Mucosa of gallbladder (tissue), 1 donor: Measurements from ENCODE around the gene CLEC16A. TPM values are rescaled to one million over a fixed set of nuclear protein-coding genes. Genes with fewer than 3 reads are reported as not detected.

Experiments
- DNase-seq: peaks from one replicate; pipeline ENCODE4 v3.0.0-alpha.2; 2020; ENCODE audit warnings: low spot score
- total RNA-seq: library from RNA; stranded (reverse); gene quantifications from one replicate; pipeline ENCODE4 v1.2.1, GENCODE V29; 2021
- donor health status: DM: no; HTN: no; CAD: no.

CLEC16A gene
- total RNA-seq, 1 donor from 2014 or later = 27.6 TPM

GRCh38 chr16:11201498-11202259, 257.3 kb downstream of the CLEC16A start:
- DNase-seq = peak; percentile 60

DNA sequence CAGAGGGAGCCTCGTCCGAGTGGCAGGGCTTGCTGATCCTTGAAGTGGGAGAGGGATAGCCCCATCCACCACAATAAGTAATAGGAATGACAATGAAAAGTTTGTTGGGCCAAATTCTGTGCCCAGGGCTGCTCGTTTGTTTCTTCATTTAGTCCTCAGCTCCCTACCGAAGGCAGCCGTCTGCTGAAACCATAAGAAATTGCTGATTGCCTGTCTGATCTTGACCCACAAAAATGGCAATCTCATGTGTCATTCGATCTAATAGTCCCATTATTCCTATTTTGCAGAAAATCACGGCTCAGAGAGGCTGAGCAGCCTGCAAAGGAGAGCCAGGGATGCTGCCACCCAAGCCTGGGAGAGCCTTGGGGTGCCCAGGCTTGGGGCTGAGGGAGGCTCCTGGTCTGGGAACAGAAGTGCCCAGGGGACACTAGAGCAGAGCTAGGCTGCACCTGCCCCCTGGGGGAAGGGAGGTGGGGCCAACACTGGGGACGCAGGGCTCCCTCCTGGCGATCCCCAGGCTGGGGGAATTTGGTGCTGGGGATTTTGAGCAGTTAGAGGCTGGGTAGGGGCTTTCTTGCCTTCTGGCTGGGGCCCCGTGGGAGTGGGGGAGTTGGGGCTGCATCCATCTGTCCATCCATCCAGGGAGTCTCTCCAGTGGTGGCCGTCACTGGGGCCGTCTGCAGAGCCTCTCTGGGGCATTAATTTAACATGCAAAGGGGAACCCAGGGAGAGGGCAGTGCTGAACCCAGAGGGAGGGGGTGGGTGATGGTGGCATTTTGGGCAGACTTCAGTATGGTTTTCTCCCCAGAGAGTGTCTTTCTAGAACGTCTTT, 258.1 kb downstream of the CLEC16A start:
- no peak for DNase-seq

GRCh38 chr16:11203111-11203623, 258.8 kb downstream of the CLEC16A start:
- no peak for DNase-seq

GRCh38 chr16:11204513-11205047, 260.2 kb downstream of the CLEC16A start:
- DNase-seq = no peak

- DNase-seq = no peak
Observed at GRCh38 chr16:11205065-11205699, 260.8 kb downstream of the CLEC16A start.

- DNase-seq = no peak
Observed at GRCh38 chr16:11205754-11206581, 261.6 kb downstream of the CLEC16A start.

DNA sequence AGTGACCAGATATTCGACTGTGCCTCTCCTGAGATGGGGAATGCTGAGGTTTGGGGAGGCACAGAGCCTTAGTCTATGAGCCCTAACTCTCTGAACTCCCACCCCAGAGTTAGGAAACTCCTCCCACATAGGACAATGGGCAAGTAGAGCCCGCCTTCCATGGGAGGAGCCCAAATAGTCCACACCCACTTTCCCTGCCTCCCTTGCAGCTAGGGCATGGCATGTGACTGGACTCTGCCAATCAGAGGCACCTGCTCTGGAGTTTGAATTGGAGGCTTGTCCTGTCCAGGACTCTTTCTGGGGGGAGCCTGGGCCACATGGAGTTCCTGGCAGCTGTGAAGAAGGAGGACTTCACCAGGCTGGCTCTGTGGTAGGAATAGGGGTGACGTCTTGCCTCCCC, 263.3 kb downstream of the CLEC16A start:
- no peak for DNase-seq

DNA sequence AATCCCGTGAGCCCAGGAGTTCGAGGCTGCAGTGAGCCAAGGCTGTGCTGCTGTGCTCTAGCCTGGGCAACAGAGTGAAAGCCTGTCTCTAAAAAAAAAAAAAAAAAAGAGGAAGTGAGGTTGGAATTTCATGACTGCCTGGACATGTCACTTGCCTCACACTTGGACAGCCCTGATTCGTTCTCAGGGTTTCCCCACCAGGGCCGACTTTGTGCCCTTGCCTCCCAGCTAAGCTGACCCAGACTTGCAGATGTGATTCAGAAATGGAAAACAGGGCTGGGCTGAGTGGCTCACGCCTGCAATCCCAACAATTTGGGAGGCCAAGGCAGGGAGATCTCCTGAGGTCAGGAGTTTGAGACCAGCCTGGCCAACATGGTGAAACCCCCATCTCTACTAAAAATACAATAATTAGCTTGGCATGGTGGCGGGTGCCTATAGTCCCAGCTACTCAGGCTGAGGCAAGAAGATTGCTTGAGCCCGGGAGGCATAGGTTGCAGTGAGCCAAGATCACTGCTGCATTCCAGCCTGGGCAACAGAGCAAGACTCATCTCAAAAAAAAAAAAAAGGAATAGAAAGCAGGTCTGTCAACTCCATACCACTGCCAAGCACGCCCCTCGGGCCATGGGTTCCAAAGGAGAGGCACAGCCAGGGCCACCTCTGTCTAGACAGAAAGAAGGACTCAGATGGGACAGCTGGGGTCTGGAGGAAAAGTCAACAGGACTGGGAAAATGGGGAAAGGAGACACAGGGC, 264.7 kb downstream of the CLEC16A start:
- DNase-seq = no peak

GRCh38 chr16:11210260-11210659, 265.9 kb downstream of the CLEC16A start:
- DNase-seq = no peak

- no peak for DNase-seq
Observed at GRCh38 chr16:11211061-11211976, 267.0 kb downstream of the CLEC16A start.

- DNase-seq = no peak
Observed at GRCh38 chr16:11211977-11212797, 267.8 kb downstream of the CLEC16A start.

- no peak for DNase-seq
Observed at GRCh38 chr16:11212798-11213196, 268.4 kb downstream of the CLEC16A start.

DNA sequence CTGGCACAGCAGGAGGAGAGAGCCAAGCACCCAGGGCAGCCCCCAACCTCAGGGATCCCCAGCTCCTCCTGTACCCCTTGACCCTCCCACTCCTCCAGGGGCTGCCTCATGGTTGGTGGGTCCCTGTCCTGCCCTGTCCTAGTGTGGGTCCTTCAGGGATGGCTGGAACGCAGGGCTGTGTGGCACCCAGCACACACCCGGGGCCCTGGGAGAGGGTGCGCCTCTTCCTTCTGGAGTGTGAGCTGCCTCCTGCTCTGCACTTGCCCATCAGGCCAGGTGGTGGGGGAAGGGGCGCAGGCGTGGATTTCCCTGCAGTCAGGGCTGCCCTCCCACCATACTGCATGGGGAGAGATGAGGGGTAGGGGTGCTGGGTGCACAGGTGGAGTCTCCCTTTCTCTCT, 269.0 kb downstream of the CLEC16A start:
- DNase-seq = no peak

- DNase-seq = no peak
Observed at GRCh38 chr16:11213799-11214198, 269.4 kb downstream of the CLEC16A start.

DNA sequence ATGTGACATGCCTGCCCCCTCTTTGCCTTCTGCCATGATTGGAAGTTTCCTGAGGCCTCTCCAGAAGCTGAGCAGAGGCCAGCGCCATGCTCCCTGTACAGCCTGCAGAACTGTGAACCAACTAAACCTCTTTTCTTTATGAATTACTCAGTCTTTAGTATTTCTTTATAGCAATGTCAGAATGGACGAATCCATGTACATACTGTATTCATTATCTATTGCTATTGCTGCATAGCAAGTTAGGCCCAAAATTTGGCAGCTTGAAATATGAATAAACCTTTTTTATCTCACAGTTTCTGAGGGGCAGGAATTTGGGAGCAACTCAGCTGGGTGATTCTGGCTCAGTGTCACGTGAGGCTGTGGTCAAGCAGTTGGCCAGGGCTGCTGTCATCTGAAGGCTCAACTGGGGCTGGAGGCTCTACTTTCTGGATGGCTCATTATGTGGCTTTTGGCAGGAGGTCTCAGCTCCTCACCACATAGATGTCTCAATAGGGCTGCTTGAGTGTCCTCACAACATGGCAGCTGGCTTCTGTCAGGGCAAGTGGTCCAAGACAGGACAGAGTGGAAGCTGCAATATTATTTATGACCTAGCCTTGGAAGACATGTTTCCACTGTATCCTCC, 271.7 kb downstream of the CLEC16A start:
- DNase-seq = no peak

- no peak for DNase-seq
Observed at GRCh38 chr16:11217651-11218603, 273.6 kb downstream of the CLEC16A start.

DNA sequence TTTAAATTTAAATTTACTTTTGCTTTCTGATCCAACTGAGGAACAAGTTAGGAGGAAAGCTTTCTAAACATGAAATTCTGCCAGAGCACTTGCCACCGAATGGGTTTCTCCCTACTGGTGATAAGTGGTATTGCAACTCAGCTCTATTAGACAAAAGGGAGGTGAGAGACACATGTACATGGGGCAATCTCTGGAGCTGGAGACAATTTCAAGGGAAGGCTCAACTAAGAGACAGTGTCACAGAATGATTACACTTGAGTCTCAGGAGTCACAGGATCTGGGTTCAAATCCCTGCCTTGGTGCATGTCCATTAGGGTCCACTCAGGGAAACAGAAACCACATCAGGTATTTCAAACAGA, 274.2 kb downstream of the CLEC16A start:
- no peak for DNase-seq
